HFFc6 (cell line): Measurements from ENCODE around the gene EGFR. TPM values are rescaled to one million over a fixed set of nuclear protein-coding genes. Genes with fewer than 3 reads are reported as not detected.
A peak's percentile ranks its signal among the peaks of the same experiment; 100 is the strongest.
"Not testable (repeated sequence)": the region's sequence is repeated elsewhere in the genome, so short reads cannot be mapped to it uniquely, and the experiment has no call there.

Experiments
- DNase-seq: peaks from one replicate; pipeline ENCODE4 v3.0.0-alpha.2; 2018
- H3K27ac Mint-ChIP-seq: 2 replicates; pipeline ENCODE4 v1.8.0; 2020; ENCODE audit warnings: mild to moderate bottlenecking, mixed read lengths
- H3K27me3 Mint-ChIP-seq: 2 replicates; pipeline ENCODE4 v1.8.0; 2021; ENCODE audit warnings: mild to moderate bottlenecking, moderate library complexity, mixed read lengths; ENCODE audit not compliant: insufficient read depth
- H3K36me3 Mint-ChIP-seq: 2 replicates; pipeline ENCODE4 v1.8.0; 2021; ENCODE audit warnings: low read depth, mixed read lengths
- H3K4me1 Mint-ChIP-seq: 2 replicates; pipeline ENCODE4 v1.8.0; 2020; ENCODE audit warnings: low read depth, mixed read lengths
- H3K4me3 Mint-ChIP-seq: 2 replicates; pipeline ENCODE4 v1.8.0; 2020; ENCODE audit warnings: mild to moderate bottlenecking, moderate library complexity, mixed read lengths
- H3K9me3 Mint-ChIP-seq: 2 replicates; pipeline ENCODE4 v1.8.0; 2020; ENCODE audit warnings: mild to moderate bottlenecking, mixed read lengths
- CTCF ChIP-seq: fragments of 200-600 bp; sonication (generic); IDR thresholded peaks from 2 replicates; pipeline ENCODE4 v1.5.0; 2021; ENCODE audit warnings: antibody characterized with exemption, mild to moderate bottlenecking
- total RNA-seq, 6 experiments: library from RNA; stranded (reverse); fragmentation: NEBNext Ultra II Directional; extraction: Animal tissue kit (Norgen Biotek cat#: 25700); gene quantifications; 2 replicates in 1 of 6; 3 replicates in 5 of 6; pipeline ENCODE4 v1.2.3, GENCODE V29; 2021

The EGFR gene
- total RNA-seq, 6 experiments from 2014 or later: 69.9 to 87.2 (median 77.0) TPM

DNA sequence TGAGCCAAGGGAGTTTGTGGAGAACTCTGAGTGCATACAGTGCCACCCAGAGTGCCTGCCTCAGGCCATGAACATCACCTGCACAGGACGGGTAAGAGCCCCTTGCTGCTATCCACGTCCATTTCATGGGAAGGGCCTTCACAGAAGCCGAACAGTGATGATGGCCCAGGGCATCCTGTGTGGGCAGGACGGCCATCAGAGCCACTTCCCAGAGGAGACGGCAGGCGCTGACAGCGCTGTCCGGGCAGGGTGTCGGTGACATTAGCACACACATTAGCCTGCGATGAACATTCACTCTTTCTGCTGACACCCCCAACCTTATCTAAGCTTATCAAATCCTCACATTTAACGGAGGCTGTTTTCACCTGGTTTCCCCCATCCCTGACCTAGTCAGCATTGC, 144.9 kb downstream of the EGFR start:
- Mint-ChIP-seq H3K9me3 (no peaks in the 10 kb centered on the region), H3K27ac (no peak overlapping the region), H3K4me1 (peaks cover 32% of the 10 kb centered on the region), H3K36me3 (peaks cover 53% of the 10 kb centered on the region), H3K27me3 (peaks cover 3% of the 10 kb centered on the region; the same call in 1 of the 2 replicates), H3K4me3 (no peak overlapping the region)
- TF ChIP-seq CTCF: no peak
- no peak for DNase-seq

DNA sequence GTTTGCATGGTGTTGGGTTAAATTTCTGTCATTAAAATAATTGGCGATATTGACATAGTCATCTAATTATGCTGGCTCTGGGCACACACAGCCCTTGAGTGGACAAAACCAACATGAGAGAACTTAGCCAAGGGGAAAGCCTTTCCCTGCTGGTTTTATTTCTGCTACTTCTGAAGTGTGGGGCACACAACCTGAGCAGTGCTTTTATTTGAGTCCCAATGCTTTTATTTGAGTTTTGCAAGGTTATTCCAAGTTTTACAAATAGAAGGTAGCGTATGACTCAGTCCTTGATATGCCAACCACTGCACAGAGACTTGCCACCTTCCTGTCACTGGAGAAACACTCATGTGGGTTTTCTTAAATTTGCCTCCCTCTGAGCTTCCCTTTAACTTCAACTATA, 145.7 kb downstream of the EGFR start:
- Mint-ChIP-seq H3K4me3 (no peak overlapping the region), H3K4me1 (peaks cover 24% of the 10 kb centered on the region), H3K9me3 (no peaks in the 10 kb centered on the region), H3K27ac (no peak overlapping the region), H3K27me3 (peaks cover 3% of the 10 kb centered on the region; the same call in 1 of the 2 replicates), H3K36me3 (peaks cover 47% of the 10 kb centered on the region)
- DNase-seq: no peak
- TF ChIP-seq CTCF: no peak

GRCh38 chr7:55165176-55165861, 146.5 kb downstream of the EGFR start:
- H3K4me3 Mint-ChIP-seq: no peak overlapping the region

DNA sequence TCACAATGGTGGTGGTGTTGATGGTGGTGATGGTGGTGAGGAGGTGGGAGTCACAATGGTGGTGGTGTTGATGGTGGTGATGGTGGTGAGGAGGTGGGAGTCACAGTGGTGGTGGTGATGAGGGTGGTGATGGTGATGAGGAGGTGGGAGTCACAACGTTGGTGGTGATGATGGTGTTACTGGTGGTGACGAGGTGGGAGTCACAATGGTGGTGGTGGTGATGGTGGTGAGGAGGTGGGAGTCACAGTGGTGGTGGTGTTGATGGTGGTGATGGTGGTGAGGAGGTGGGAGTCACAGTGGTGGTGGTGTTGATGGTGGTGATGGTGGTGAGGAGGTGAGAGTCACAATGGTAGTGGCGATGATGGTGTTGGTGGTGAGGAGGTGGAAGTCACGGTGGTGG, 148.5 kb downstream of the EGFR start:
- H3K4me1 Mint-ChIP-seq, DNase-seq, H3K27ac Mint-ChIP-seq, H3K9me3 Mint-ChIP-seq, H3K4me3 Mint-ChIP-seq, H3K27me3 Mint-ChIP-seq: not testable (repeated sequence)
- H3K36me3 Mint-ChIP-seq: peaks cover 56% of the 10 kb centered on the region

More at GRCh38 chr7:55165176-55165861, 146.5 kb downstream of the EGFR start:
- DNase-seq: no peak
- Mint-ChIP-seq H3K9me3 (no peaks in the 10 kb centered on the region), H3K36me3 (peaks cover 49% of the 10 kb centered on the region), H3K4me1 (peaks cover 16% of the 10 kb centered on the region), H3K27ac (no peak overlapping the region), H3K27me3 (no peaks in the 10 kb centered on the region; the same call in 1 of the 2 replicates)
- TF ChIP-seq CTCF: no peak

DNA sequence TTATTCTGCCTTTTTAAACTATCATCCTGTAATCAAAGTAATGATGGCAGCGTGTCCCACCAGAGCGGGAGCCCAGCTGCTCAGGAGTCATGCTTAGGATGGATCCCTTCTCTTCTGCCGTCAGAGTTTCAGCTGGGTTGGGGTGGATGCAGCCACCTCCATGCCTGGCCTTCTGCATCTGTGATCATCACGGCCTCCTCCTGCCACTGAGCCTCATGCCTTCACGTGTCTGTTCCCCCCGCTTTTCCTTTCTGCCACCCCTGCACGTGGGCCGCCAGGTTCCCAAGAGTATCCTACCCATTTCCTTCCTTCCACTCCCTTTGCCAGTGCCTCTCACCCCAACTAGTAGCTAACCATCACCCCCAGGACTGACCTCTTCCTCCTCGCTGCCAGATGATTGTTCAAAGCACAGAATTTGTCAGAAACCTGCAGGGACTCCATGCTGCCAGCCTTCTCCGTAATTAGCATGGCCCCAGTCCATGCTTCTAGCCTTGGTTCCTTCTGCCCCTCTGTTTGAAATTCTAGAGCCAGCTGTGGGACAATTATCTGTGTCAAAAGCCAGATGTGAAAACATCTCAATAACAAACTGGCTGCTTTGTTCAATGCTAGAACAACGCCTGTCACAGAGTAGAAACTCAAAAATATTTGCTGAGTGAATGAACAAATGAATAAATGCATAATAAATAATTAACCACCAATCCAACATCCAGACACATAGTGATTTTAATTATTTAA, 151.7 kb downstream of the EGFR start:
- H3K27ac Mint-ChIP-seq: peak overlapping the region; percentile 44

More for the DNA sequence above, 151.7 kb downstream of the EGFR start:
- no peak for TF ChIP-seq CTCF
- no peak overlapping the region for H3K4me3 Mint-ChIP-seq
- H3K27me3 Mint-ChIP-seq: peaks cover 7% of the 10 kb centered on the region
- no peaks in the 10 kb centered on the region for H3K9me3 Mint-ChIP-seq
- peaks cover 9% of the 10 kb centered on the region for H3K4me1 Mint-ChIP-seq
- H3K36me3 Mint-ChIP-seq: peaks cover 57% of the 10 kb centered on the region
- DNase-seq: no peak
